ENCODE results near the gene C13orf46. TPM values are rescaled to one million over a fixed set of nuclear protein-coding genes. Genes with fewer than 3 reads are reported as not detected.

The C13orf46 gene
- total and polyA plus RNA-seq, 8 donors, result 0.58 to 32.6 (median 8.7) TPM; not detected in 1

DNA sequence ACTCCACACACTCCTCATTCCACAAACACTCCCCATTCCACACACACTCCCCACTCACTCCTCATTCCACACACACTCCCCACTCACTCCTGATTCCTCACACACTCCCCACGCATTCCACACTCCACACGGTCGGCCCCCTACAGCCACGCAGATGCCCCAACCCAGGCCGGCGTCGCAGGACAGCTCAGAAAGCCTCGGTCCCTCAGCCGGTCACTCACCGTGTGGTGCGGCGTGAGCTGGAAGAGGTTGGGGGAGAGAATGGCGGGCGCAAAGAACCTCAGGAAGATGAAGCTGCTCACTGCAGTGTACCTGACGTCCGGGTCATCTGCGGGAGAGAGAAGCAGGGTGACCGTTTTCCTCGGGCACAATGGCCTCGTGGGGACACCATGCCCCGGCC is 39.0 kb upstream of the C13orf46 start:
- no peak for DNase-seq
- Histone ChIP-seq H3K36me3 (peaks cover 26 to 83% (median 80%) of the 10 kb centered on the region in 4 donors), H3K4me3 (no peak overlapping the region), H3K27me3 (no peaks in the 10 kb centered on the region), H3K9me3 (no peaks in the 10 kb centered on the region), H3K27ac (no peak overlapping the region), H3K4me1 (peaks cover 0 to 13% (median 6%) of the 10 kb centered on the region in 4 donors)
- 89 to 95% (median 91%) methylated on average over 20 to 21 of the region's 21 CpGs for WGBS, 5 donors
- TF ChIP-seq POLR2A (IDR thresholded peaks at IDR 0.05) (no peak), POLR2AphosphoS5 (IDR thresholded peaks at IDR 0.05) (no peak), EP300 (IDR thresholded peaks at IDR 0.05) (no peak)
- TF ChIP-seq, protein P1, sequence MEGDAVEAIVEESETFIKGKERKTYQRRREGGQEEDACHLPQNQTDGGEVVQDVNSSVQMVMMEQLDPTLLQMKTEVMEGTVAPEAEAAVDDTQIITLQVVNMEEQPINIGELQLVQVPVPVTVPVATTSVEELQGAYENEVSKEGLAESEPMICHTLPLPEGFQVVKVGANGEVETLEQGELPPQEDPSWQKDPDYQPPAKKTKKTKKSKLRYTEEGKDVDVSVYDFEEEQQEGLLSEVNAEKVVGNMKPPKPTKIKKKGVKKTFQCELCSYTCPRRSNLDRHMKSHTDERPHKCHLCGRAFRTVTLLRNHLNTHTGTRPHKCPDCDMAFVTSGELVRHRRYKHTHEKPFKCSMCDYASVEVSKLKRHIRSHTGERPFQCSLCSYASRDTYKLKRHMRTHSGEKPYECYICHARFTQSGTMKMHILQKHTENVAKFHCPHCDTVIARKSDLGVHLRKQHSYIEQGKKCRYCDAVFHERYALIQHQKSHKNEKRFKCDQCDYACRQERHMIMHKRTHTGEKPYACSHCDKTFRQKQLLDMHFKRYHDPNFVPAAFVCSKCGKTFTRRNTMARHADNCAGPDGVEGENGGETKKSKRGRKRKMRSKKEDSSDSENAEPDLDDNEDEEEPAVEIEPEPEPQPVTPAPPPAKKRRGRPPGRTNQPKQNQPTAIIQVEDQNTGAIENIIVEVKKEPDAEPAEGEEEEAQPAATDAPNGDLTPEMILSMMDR (IDR thresholded peaks at IDR 0.05), result no peak
- intact Hi-C loops (cut with DNase I; ENCODE audit: low total_unique reads), result no loop called here

DNA sequence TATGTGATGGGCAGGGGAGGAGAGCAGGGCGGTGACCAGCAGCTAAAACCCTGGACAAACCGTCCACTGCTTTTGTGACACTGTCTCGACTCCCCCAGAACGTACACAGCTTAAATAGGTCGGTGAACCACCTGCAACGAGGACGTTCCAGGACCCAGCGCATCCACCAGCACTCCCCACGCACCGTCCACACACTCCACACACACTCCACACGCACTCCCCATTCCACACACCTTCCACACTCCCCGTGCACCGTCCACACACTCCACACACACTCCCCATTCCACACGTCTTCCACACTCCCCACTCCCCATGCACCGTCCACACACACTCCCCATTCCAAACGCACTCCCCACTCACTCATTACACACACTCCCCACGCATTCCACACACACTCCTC is 38.3 kb upstream of the C13orf46 start:
- no peak overlapping the region for H3K27ac ChIP-seq
- no peak for DNase-seq
- WGBS, 5 donors, result 90 to 95% (median 94%) methylated on average over 17 of the region's 17 CpGs
- intact Hi-C loops (cut with DNase I; ENCODE audit: low total_unique reads), result no loop called here
- peaks cover 0 to 13% (median 6%) of the 10 kb centered on the region in 4 donors for H3K4me1 ChIP-seq
- peaks cover 21 to 78% (median 73%) of the 10 kb centered on the region in 4 donors for H3K36me3 ChIP-seq
- no peaks in the 10 kb centered on the region for H3K27me3 ChIP-seq
- H3K4me3 ChIP-seq, result no peak overlapping the region
- TF ChIP-seq, protein P1 (IDR thresholded peaks at IDR 0.05), result no peak
- TF ChIP-seq EP300 (IDR thresholded peaks at IDR 0.05) (no peak), POLR2A (IDR thresholded peaks at IDR 0.05) (no peak), POLR2AphosphoS5 (IDR thresholded peaks at IDR 0.05) (no peak)
- H3K9me3 ChIP-seq, result no peaks in the 10 kb centered on the region

- no peak for DNase-seq
- peaks cover 15 to 69% (median 64%) of the 10 kb centered on the region in 4 donors for H3K36me3 ChIP-seq
- peaks cover 0 to 12% (median 6%) of the 10 kb centered on the region in 4 donors for H3K4me1 ChIP-seq
- H3K9me3 ChIP-seq, result no peaks in the 10 kb centered on the region
- intact Hi-C loops (cut with DNase I; ENCODE audit: low total_unique reads), result no loop called here
- 89 to 93% (median 91%) methylated on average over 18 to 19 of the region's 19 CpGs for WGBS, 5 donors
- no peak overlapping the region for H3K27ac ChIP-seq
- TF ChIP-seq POLR2A (IDR thresholded peaks at IDR 0.05), result no peak
- no peak for TF ChIP-seq EP300 (IDR thresholded peaks at IDR 0.05)
- TF ChIP-seq, protein P1 (IDR thresholded peaks at IDR 0.05), result no peak
- no peak for TF ChIP-seq POLR2AphosphoS5 (IDR thresholded peaks at IDR 0.05)
- no peak overlapping the region for H3K4me3 ChIP-seq
- H3K27me3 ChIP-seq, result no peaks in the 10 kb centered on the region
Measured at GRCh38 chr13:114011226-114011625, 37.4 kb upstream of the C13orf46 start.

DNA sequence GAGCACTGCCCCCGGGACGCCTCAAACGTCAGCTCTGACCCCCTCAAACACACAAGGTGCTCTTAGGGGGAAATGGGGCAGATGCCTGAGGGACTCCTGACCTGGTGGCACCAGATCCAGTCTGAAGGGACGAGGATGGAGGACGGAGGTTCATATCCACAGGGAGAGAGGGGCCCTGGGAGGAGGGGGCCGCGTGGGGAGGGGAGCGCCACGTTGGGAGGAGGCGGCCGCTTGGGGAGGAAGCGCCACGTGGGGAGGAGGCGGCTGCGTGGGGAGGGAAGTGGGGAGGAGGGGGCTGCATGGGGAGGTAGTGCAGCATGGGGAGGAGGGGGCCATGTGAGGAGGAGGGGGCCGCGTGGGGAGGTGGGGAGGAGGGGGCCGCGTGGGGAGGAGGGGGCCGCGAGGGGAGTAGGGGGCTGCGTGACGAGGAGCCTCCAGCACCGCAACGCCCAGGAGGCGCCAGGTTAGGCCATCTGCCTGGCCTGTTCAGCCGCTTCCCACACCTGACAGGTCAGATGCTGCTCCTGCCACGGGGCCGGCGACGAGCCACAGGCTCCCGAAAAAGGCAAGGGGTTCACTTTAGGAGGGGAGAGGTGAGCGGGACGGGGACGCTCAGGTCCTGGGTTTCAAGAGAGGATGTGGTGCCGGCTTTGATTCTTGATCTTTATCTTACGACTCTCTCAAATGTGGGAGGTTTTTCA is 36.7 kb upstream of the C13orf46 start:
- DNase-seq, result no peak
- H3K36me3 ChIP-seq, result peaks cover 15 to 62% (median 57%) of the 10 kb centered on the region in 4 donors
- WGBS, 5 donors, result 81 to 89% (median 85%) methylated on average over 31 to 37 of the region's 37 CpGs
- intact Hi-C loops (cut with DNase I; ENCODE audit: low total_unique reads), result no loop called here
- peaks cover 0 to 6% (median 4%) of the 10 kb centered on the region in 4 donors for H3K4me1 ChIP-seq
- no peak overlapping the region for H3K4me3 ChIP-seq
- no peaks in the 10 kb centered on the region for H3K27me3 ChIP-seq
- no peak overlapping the region for H3K27ac ChIP-seq
- TF ChIP-seq POLR2A (IDR thresholded peaks at IDR 0.05) (no peak), POLR2AphosphoS5 (IDR thresholded peaks at IDR 0.05) (no peak), EP300 (IDR thresholded peaks at IDR 0.05) (no peak)
- TF ChIP-seq, protein P1 (IDR thresholded peaks at IDR 0.05), result no peak
- no peaks in the 10 kb centered on the region for H3K9me3 ChIP-seq
